ENCODE results near the gene GJD2. TPM values are rescaled to one million over a fixed set of nuclear protein-coding genes. Genes with fewer than 3 reads are reported as not detected.

The GJD2 gene
- polyA plus RNA-seq, 3 donors: not detected

- Histone ChIP-seq H3K36me3 (replicated peaks in 1 of 2; ENCODE audit: control insufficient read depth in 1 of 2, insufficient read depth in 2 of 2, low read length in 2 of 2) (no peaks in the 10 kb centered on the region), H3K4me1 (ENCODE audit: control insufficient read depth in 1 of 2, insufficient read depth in 2 of 2, low read length in 2 of 2) (no peaks in the 10 kb centered on the region), H3K79me2 (ENCODE audit: insufficient read depth, low read length) (no peaks in the 10 kb centered on the region), H3K27me3 (ENCODE audit: control insufficient read depth in 2 of 2, insufficient read depth in 2 of 2, low read length in 2 of 2) (no peaks in the 10 kb centered on the region), H3K4me3 (replicated peaks in 1 of 3; ENCODE audit: low read depth in 2 of 3, low read length in 3 of 3) (no peak overlapping the region), H3K4me2 (replicated peaks; ENCODE audit: extremely low read depth, low read length, poor library complexity, severe bottlenecking) (no peak overlapping the region), H4K20me1 (ENCODE audit: insufficient read depth, low read length) (no peaks in the 10 kb centered on the region), H3K9ac (ENCODE audit: insufficient read depth, low read length, poor library complexity, severe bottlenecking) (no peak overlapping the region), H3K9me3 (replicated peaks in 1 of 2; ENCODE audit: control insufficient read depth in 1 of 2, insufficient read depth in 1 of 2, low read length in 2 of 2) (peaks cover 0 to 3% of the 10 kb centered on the region in 2 donors), H3K27ac (ENCODE audit: low read depth in 1 of 2, low read length in 2 of 2) (no peak overlapping the region), H2AFZ (ENCODE audit: insufficient read depth, low read depth, low read length, poor library complexity, severe bottlenecking) (no peak overlapping the region)
- intact Hi-C loops (cut with micrococcal nuclease): no loop called here
- no peaks in the 10 kb centered on the region for H3K4me1 Mint-ChIP-seq
- no peak for DNase-seq
- no peaks in the 10 kb centered on the region for H3K36me3 Mint-ChIP-seq
- no peak overlapping the region for H3K4me3 Mint-ChIP-seq
- no peak for TF ChIP-seq CTCF (IDR thresholded peaks at IDR 0.05)
- peaks cover 0 to 4% (median 2%) of the 10 kb centered on the region in 3 donors for H3K27me3 Mint-ChIP-seq (ENCODE audit: low read depth in 3 of 3)
- WGBS (ENCODE audit: insufficient coverage): 100% methylated on average over 1 of the region's 2 CpGs
- H3K9me3 Mint-ChIP-seq: peaks cover 0 to 9% (median 3%) of the 10 kb centered on the region in 7 donors
- H3K27ac Mint-ChIP-seq: no peak overlapping the region
These were observed 21.9 kb upstream of the GJD2 start for GRCh38 chr15:34776606-34777105.

DNA sequence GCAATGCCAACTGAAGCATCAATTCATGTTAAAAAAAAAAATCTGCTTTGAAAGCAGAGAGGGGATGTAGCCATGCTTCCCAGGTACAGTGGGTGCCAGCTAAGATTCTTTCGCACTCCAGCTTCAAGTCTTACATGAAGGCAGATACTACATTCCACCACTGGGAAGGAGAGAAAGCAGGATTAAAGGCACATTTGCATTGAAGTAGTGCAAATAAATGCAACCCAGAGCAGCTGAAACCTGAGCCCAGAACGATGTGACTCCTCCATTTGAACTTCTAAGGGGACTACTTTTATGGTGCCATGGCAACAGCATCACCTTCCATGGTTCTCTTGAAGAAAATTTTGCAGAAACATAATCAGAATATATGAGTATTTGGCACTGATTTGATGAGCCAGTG lies 19.1 kb upstream of the GJD2 start:
- H3K4me3 ChIP-seq (replicated peaks in 1 of 3; ENCODE audit: low read depth in 2 of 3, low read length in 3 of 3): no peak overlapping the region
- no peak overlapping the region for H3K4me3 Mint-ChIP-seq
- 13% methylated on average over 1 of the region's 2 CpGs for WGBS (ENCODE audit: insufficient coverage)

More for the DNA sequence above, 19.1 kb upstream of the GJD2 start:
- Histone ChIP-seq H3K9me3 (replicated peaks in 1 of 2; ENCODE audit: control insufficient read depth in 1 of 2, insufficient read depth in 1 of 2, low read length in 2 of 2) (peaks cover 0 to 3% of the 10 kb centered on the region in 2 donors), H4K20me1 (ENCODE audit: insufficient read depth, low read length) (no peaks in the 10 kb centered on the region), H3K36me3 (replicated peaks in 1 of 2; ENCODE audit: control insufficient read depth in 1 of 2, insufficient read depth in 2 of 2, low read length in 2 of 2) (no peaks in the 10 kb centered on the region), H3K79me2 (ENCODE audit: insufficient read depth, low read length) (no peaks in the 10 kb centered on the region), H3K27ac (ENCODE audit: low read depth in 1 of 2, low read length in 2 of 2) (no peak overlapping the region), H3K27me3 (ENCODE audit: control insufficient read depth in 2 of 2, insufficient read depth in 2 of 2, low read length in 2 of 2) (no peaks in the 10 kb centered on the region), H3K4me2 (replicated peaks; ENCODE audit: extremely low read depth, low read length, poor library complexity, severe bottlenecking) (no peak overlapping the region), H3K9ac (ENCODE audit: insufficient read depth, low read length, poor library complexity, severe bottlenecking) (no peak overlapping the region), H3K4me1 (ENCODE audit: control insufficient read depth in 1 of 2, insufficient read depth in 2 of 2, low read length in 2 of 2) (no peaks in the 10 kb centered on the region), H2AFZ (ENCODE audit: insufficient read depth, low read depth, low read length, poor library complexity, severe bottlenecking) (no peak overlapping the region)
- Mint-ChIP-seq H3K36me3 (no peaks in the 10 kb centered on the region), H3K27ac (no peak overlapping the region), H3K27me3 (ENCODE audit: low read depth in 3 of 3) (peaks cover 0 to 7% (median 2%) of the 10 kb centered on the region in 3 donors), H3K9me3 (peaks cover 0 to 2% (median 0%) of the 10 kb centered on the region in 7 donors), H3K4me1 (no peaks in the 10 kb centered on the region)
- no peak for DNase-seq
- intact Hi-C loops (cut with micrococcal nuclease): no loop called here
- no peak for TF ChIP-seq CTCF (IDR thresholded peaks at IDR 0.05)

Measured in CD14-positive monocyte (primary cell).